DMS114 treated with DMSO at 0.1 percent for 48 hours (cell line): ENCODE results near the gene SCNN1G.

Experiments used
- DNase-seq: peaks from one replicate; lab custom pipeline; 2025; ENCODE audit not compliant: unreplicated experiment; lab: John Stamatoyannopoulos, UW

SCNN1G gene

DNA sequence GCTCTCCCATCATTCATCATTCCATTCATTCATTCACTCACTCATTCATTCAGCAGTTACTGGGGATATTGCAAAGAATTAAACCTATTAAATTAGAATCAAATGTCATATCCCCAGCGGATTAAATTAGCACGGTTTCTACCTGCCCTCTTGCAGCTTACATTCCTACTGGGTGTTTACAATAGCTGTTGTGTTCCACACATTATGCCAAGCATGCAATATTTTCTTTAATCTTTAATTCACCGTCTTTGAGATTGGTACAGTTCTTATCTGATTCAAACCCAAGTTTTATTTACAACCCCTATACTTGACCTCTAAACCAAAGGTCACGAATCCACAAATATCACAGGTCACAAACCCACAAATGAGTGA is 32.6 kb upstream of the SCNN1G start:
- DNase-seq, result no peak

DNA sequence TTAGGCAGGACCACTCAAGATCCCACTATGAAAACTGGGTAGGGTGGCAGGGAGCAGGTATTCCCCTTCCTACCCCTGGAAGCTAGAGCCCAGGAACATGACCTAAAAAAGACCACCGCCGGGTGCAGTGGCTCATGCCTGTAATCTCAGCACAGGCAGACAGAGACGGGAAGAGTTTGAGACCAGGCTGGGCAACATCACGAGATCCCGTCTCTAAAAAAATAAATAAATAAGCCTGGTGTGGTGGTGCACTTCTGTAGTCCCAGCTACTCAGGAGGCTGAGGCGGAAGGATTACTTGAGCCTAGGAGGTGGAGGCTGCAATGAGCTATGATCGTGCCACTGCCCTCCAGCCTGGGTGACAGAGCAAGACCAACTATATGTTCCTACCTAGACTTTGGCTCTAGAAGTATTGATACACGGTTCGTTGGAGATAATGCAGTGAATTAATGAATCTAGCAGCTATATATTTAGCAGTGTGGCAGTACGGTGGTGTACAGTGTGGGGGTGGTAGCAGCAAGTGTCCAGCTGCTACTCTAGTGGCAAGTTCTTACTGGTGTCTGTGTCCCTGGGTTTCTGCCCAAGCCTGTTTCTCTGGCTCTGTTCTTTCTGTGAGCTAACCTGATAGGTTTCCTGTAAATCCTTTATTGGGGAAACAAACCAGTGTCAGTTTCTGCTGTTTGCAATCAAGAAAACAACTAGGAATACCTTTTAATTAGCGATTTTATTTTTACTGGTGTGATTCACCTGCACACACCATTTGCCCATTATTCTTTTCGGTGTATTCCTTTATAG is 30.0 kb upstream of the SCNN1G start:
- DNase-seq, result no peak

DNA sequence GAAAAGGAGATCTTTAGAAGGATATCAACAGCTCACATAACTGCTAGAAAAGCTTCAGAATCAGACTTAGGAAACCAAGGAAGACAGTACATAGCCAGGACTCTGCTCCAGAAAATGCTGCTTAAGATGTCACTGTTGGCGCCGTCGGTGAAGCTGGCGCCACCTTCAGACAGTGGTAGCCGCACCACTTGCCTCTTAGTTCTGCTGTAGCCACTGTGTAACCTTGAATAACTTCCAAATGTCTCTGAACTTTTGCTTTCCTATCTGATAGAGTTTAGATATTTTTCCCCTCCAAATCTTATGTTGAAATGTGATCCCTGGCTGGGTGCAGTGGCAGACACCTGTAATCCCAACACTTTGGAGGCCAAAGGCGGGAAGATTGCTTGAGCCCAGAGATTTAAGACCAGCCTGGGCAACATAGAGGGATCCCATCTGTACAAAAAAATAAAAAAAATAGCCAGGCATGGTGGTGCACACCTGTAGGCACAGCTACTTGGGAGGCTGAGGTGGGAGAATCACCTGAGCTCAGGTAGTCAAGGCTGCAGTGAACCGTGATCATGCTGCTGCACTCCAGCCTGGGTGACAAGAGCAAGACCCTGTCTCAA is 27.0 kb upstream of the SCNN1G start:
- DNase-seq, result no peak

DNA sequence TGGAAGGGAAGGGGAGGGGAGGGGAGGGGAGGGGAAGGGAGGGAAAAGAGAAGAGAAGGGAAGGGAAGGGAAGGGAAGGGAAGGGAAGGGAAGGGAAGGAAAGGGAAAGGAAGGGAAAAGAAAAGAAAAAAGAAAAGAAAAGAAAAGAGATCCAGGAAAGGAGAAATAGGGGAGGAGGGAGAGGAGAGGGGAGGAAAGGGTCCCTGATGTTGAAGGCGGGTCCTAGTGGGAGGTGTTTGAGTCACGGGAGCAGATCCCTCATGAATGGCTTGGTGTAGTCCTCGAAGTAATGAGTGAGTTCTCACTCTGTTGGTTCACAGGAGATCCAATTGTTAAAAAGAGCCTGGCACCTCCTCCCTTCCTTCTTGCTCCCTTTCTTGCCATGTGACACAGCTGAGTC is 26.4 kb upstream of the SCNN1G start:
- no peak for DNase-seq

DNA sequence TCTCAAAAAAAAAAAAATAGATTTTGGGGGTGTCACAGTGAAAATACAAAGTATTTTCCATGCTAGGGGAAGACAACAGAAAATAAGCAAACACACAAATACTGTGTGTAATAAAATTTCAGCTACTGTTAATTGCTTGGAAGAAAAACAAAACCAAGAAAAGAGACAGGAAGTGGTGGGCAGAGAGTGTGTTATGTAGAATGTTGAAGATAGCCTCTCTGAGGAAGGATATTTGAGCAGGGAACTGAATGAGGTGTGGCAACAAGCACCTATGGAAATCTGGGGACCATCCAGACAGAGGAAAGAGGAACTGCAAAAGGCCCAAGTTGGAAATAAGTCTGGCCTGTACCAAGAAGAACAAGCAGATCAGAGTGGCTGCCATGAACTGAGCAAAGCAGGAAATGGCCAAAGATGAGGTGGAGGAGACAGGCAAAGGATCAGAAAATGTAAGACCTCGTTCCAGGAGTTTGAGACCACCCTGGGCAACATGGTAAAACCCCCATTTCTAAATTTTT is 25.5 kb upstream of the SCNN1G start:
- DNase-seq, result no peak

DNA sequence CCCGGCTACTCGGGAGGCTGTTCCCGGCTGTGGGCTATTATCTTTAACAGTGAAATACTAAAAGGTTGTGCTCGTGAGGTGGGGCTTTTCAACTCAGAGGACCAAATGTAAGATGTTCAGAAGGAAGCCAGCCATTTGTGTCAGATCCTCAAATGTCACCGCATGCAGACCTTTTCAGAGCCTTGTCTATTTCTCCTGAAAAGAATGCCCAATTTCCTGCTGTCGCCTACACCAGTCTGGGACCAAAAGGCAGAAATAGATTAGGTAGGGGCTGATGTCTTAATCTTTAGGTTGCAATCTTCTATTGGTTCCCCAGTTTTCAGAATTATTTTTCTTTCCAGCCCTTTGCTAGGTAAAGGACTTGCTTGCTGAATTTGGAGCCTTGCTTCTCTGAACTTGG is 24.4 kb upstream of the SCNN1G start:
- DNase-seq, result no peak

DNA sequence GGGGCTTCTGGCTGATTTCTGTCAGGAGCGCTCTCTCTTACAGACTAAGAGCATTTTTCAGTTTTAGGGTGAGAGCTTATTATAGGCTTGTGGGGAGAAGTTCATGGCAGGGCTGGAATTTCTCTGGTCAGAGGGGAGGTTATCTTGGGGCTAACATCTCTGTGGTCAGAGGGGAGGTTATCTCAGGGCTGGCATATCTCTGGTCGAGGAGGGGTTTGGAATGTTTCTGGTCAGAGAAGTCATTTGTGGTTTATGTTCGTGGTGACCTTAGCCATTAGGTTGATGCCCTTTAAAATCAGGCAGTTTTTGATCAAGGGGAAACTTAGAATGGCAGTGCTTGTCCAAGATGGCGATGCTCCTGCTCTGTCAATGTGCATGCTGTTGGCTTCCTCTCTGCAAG is 22.5 kb upstream of the SCNN1G start:
- no peak for DNase-seq

DNA sequence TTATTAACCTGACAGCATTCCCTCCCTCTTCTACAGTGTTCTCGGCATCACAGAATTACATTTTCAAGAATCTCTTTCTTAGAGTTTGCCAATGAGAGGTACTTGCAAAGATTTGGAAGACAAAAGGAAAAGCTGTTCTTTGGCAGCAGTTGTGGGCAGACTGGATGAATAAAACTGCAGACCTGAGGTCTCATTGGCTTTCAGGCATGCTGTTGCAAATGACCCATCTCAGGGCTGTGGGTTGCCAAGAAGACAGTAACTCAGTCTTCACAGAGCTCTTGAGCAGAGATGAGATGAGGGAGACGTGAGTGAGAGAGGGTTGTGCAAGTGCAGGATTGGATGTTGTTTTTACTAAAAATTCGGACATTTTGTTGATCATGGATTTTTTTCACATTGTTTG is 22.0 kb upstream of the SCNN1G start:
- DNase-seq, result no peak

DNA sequence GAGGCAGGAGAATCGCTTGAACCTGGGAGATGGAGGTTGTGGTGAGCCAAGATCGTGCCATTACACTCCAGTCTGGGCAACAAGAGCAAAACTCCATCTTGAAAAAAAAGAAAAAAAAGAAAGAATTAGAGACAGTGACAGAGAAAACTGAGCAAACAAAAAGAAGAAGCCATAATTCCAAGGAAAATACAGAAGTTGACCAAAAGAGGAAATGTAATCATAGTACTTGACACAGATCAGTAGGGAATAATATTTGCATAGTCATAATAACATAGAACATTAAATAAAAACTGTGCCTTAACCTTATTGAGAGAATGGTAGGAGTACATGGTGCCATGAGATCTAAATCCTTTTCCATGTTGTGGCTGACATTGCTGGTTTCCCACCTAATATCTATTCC is 18.6 kb upstream of the SCNN1G start:
- DNase-seq, result no peak

DNA sequence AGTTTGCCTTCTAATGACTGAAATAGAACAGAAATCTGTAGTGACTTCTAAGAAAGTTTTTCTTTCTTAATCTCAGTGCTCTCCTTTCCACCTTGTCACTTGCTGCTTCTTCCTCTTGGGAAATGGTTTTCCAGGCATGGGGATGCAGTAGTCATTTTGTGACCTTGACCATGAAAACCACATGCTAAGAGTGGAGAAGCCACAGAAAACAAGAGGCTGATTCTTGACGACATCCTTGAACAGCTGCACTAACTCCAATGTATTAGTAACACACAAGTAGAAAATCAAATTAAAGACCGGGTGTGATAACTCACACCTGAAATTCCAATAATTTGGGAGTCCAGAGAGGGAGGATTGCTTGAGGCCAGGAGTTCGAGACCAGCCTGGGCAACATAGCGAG is 17.8 kb upstream of the SCNN1G start:
- no peak for DNase-seq

DNA sequence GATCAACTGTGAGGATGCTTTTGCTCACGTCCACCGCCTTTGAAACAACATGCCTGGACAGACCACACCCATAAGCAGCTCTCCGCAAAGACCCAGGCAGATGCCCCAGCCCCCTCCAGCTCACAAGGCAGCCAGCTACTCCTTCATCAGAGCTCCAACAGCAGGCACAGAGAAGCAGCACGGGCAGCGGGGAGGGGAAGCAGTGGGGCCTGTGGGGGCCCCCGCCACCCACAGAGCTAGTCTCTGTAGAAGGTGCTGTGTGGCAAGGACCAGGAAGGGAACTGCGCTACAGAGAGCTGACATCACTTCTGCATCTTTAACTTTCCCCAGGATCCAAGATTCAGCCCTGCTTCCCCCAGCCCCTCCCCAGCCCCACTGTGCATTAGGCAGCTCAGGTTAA is 10.0 kb upstream of the SCNN1G start:
- DNase-seq, result no peak

DNA sequence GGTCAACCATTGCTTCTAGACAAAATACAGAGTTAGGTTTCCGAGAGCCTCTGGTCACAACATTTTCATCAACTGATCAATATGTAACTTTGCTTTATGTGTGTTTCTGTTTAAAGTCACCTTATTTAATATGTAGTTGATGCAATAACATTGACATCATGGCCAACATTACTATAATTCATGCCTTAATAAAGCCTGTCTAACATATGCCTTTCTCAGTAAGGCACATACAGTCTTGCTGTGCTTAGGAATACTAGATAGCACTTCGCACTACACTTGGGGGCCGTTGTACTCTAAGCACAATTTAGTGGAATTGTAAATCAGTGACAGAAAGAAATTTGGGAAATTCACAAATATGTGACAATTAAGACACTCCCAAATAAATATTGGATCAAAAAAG is 9.6 kb upstream of the SCNN1G start:
- DNase-seq, result no peak

DNA sequence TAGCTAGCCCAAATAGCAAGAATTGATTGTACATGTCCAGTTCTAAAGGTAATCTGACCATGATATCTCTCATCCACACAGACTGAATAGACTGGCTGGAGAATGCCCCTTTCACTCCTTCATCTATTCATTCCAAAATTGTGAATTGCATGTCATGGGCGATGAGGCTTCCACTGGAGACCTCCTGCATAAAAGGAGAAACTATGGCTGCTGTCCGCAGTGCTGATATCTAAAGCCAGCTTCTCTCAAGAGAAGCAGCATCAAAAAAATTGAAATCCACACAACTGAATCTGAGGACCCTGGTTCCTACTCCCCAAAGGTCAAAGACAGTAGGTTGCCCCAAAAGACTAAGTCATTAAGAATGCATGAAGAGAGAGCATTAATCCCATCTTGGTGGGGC is 7.9 kb upstream of the SCNN1G start:
- DNase-seq, result no peak

DNA sequence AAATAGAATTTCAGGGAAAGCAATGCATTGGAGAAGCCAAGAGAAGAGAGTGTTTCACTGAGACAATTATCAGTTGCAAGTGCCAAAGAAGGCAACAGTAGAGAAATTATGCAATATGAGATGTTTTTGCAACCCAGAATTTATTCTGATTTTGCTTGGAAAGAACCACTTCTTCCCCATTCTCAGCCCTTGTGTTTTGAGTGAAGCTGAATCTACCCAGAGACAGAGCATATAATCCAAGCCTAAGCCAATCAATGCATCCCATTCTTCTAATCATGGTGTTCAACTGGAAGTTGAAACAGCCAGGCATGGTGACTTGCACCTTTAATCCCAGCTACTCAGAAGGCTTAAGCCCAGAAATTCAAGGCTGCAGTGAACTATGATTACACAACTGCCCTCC is 6.9 kb upstream of the SCNN1G start:
- DNase-seq, result no peak

DNA sequence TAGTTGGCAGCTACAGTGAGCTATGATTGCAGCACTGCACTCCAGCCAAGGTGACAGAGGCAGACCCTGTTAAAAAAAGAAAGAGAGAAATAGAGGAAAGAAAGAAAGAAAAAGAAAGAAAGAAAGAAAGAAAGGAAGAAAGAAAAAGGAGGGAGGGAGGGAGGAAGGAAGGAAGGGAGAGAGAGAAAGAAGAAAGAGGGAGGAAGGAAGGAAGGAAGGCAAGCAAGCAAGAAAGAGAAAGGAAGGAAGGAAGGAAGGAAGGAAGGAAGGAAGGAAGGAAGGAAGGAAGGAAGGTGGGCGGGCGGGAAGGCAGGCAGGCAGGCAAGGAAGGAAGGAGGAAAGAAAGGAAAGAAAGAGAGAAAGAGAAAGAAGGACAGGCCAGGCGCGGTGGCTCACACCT is 1.0 kb upstream of the SCNN1G start:
- no peak for DNase-seq

DNA sequence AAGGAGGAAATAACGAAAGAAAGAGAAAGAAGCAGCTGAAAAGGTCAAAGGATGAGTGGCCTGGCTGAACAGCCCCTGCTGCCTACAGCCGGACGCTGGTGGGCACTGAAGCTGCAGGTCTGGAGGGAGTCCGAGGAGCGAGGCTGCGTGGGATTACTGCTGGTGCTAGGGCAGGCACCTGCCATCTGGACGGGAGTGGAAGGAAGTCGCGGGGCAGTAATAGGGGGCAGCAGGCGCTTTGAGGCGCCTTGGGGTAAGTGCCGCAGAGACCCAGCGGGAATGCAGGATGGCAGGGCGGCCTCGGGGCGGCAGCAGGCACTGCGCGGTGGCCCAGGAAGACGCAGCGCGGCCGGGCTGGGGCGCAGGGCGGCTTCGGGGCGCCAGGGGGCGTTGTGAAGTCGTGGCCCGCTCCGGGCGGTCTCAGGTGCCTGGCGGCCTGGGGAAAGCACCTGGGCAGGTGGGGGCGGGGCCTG is 303 bp upstream of the SCNN1G start:
- peak; percentile 48 for DNase-seq

DNA sequence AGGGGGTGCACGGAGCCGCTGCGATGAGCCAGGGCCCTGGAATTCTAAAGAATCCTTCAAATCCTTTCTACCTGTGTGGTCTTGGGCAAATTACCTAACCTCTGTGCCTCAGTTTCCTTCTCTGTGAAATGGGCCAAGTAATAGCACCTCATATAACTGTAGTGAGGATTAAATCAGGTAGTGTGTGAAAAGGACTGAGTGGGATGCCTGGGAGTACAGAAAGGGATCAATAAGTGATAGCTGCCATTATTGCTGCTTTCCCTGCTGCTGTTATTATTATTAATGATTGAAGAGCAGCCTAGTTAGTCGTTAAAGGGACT is 958 bp downstream of the SCNN1G start:
- no peak for DNase-seq

DNA sequence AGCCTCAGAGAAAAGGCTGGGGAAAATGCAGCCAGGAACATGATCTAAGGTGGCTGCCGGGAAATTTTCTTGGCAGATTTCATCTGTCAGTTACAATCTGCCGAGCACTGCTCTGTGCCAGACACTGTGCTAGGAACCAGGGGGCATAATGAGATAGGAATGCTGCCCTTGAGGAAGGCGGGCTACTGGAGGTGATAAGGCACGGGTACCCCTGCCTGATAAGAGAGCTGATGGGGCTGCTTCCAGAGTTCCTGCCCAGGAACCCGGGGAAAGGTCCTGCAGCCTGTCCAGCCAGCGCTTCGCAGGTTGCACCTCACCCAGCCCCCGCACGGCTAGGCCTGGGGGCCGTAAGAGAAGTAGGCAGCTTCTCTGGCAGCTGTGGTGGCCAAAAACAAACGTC is 3.1 kb downstream of the SCNN1G start:
- no peak for DNase-seq

DNA sequence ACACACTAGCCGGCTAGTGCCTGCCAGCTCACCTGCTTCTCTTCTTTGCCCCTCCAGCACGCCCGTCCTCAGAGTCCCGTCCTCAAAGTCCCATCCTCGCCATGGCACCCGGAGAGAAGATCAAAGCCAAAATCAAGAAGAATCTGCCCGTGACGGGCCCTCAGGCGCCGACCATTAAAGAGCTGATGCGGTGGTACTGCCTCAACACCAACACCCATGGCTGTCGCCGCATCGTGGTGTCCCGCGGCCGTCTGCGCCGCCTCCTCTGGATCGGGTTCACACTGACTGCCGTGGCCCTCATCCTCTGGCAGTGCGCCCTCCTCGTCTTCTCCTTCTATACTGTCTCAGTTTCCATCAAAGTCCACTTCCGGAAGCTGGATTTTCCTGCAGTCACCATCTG is 3.6 kb downstream of the SCNN1G start:
- no peak for DNase-seq

DNA sequence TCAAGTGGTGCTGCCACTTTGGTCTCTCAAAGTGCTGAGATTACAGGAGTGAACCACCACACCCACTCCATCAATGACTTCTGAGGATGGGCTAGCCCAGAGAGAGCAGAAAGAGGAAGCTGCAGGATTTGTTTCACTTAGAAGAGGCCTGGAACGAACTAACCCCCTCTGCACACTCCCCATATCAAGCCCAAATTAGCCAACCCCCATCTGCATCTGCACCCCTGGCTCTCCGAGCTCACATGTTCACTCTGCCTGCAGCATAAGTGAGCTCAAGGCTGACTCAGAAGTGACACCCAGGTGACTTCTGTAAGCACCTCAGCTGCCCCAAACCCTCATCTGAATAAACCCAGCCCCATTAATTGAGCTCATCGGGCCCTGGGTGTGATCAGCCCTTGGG is 4.8 kb downstream of the SCNN1G start:
- no peak for DNase-seq

DNA sequence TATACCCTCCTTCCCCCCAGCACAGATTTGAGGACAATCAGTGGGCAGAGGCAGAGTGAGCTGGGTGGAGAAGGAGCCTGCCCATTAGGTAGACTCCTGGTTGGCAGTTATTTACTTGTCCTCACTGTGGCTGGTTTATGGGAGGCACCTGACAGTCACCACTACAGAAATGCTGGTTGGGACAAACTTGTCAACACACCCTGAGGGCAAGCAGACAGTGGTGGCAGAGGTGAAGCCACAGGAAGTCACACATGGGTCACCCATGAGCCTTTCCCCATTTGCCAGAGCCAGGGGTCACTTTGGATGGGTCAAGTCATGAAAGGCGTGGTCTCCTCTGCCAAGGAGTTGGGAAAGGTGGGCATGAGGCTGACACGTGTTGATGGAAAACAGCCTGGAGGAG is 6.4 kb downstream of the SCNN1G start:
- no peak for DNase-seq

DNA sequence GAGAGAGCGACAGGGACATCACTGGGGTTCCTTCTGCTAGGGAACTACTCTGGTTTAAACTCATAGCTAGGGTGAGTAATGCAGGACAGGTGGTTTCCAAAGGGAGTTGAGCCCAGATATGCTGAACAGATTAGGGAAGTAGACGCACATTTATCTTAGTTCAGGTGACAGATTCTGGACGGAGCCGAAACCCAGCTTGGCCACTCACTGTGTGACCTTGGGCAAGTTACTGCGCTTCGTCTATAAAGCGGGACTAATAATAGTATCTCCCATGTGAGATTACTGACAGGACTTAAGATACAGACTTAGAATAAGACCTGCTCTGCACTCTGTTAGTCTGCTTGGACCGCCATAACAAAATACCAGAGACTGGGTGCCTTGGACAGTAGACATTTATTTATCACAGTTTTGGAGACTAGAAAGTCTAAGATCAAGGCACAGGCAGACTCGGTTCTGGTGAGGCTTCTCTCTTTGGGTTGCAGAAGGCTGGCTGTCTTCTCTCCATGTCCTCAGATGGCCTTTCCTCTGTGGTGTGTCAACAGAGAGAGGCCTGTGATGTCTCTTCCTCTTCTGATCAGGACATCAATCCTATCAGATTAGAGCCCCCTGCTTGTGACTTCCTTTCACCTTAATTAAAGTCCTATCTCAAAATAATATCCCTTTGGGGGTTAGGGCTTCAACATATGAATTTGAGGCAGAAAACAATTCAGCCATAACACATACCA is 12.1 kb downstream of the SCNN1G start:
- no peak for DNase-seq
